A673 (cell line): ENCODE data around the gene COL9A1.

Experiments
- EZH2 ChIP-seq: fragments of 200-600 bp; sonication (generic); IDR thresholded peaks from 2 replicates; pipeline ENCODE4 v1.6.1; 2017; ENCODE audit warnings: borderline replicate concordance, low read depth, mild to moderate bottlenecking, mixed read lengths, antibody characterized with exemption, low read length; ENCODE audit not compliant: poor library complexity, severe bottlenecking
- TF ChIP-seq, protein P1 (sequence below): fragments of 300-800, 200-600 bp; sonication (generic); conservative IDR thresholded peaks from 2 replicates; pipeline ENCODE4 v1.5.1; 2017; ENCODE audit warnings: low read depth, mild to moderate bottlenecking, antibody characterized with exemption, low read length, moderate library complexity, mixed read lengths

DNA sequence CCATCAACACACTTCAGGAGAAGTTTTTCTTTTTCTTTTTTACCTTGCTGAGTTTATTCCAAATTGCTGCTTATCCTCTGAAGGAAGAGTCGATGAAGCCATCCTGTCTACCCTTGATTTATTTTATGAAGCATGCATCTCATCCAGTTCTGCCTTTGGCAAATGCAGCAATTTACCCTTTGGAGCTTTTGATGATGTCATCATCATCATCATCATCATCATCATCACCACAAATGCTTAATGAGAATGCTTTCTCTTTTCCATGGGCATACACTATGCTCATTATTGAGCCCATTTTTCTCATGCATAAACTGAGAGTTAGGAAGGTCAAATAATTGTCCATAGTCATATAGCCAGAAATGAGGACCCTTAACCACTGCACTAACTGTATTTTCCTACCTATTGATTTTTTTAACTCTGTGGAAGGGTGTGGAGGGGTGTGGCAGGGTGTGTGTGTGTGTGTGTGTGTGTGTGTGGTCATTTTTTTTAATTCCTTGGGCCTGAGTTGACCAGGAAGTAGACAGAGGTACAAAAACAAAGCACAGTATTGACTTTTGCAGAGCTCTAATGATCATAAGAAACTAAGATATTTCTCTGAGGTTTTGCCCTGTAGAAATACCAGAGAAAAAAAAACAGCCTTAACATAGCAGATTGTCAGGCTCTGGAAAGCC lies 82.8 kb downstream of the COL9A1 start:
- no peak for TF ChIP-seq EZH2
- TF ChIP-seq, protein P1, sequence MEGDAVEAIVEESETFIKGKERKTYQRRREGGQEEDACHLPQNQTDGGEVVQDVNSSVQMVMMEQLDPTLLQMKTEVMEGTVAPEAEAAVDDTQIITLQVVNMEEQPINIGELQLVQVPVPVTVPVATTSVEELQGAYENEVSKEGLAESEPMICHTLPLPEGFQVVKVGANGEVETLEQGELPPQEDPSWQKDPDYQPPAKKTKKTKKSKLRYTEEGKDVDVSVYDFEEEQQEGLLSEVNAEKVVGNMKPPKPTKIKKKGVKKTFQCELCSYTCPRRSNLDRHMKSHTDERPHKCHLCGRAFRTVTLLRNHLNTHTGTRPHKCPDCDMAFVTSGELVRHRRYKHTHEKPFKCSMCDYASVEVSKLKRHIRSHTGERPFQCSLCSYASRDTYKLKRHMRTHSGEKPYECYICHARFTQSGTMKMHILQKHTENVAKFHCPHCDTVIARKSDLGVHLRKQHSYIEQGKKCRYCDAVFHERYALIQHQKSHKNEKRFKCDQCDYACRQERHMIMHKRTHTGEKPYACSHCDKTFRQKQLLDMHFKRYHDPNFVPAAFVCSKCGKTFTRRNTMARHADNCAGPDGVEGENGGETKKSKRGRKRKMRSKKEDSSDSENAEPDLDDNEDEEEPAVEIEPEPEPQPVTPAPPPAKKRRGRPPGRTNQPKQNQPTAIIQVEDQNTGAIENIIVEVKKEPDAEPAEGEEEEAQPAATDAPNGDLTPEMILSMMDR = no peak
